Astrocyte (in vitro differentiated cells and primary cell): ENCODE measurements around the gene SMIM33. TPM values are rescaled to one million over a fixed set of nuclear protein-coding genes. Genes with fewer than 3 reads are reported as not detected.
"Not testable (repeated sequence)": the region's sequence is repeated elsewhere in the genome, so short reads cannot be mapped to it uniquely, and the experiment has no call there.

ENCODE experiments used
- DNase-seq: peaks from one replicate; pipeline ENCODE4 v3.0.0-alpha.2; 2010; ENCODE audit warnings: low read depth
- FAIRE-seq: peaks from 2 replicates; lab custom pipeline; 2011; peaks lifted over from hg19 to GRCh38; lab: Jason Lieb, UNC
- H2AFZ ChIP-seq: 2 replicates; pipeline ENCODE4 v1.6.0; 2012; ENCODE audit warnings: low read depth, low read length, inconsistent platforms
- H3K27ac ChIP-seq: 2 replicates; pipeline ENCODE4 v1.5.1; 2011; ENCODE audit warnings: low read depth, low read length, inconsistent platforms
- H3K27me3 ChIP-seq: 2 replicates; pipeline ENCODE4 v1.6.0; 2011; ENCODE audit warnings: low read length, inconsistent platforms; ENCODE audit not compliant: insufficient read depth
- H3K36me3 ChIP-seq: 2 replicates; pipeline ENCODE4 v1.5.1; 2011; ENCODE audit warnings: low read length, inconsistent platforms; ENCODE audit not compliant: insufficient read depth
- H3K4me1 ChIP-seq: 2 replicates; pipeline ENCODE4 v1.5.1; 2011; ENCODE audit warnings: low read length, inconsistent platforms; ENCODE audit not compliant: insufficient read depth
- H3K4me2 ChIP-seq: 2 replicates; pipeline ENCODE4 v1.6.0; 2012; ENCODE audit warnings: low read length, inconsistent platforms
- H3K4me3 ChIP-seq: 2 replicates; pipeline ENCODE4 v1.5.1; 2011; ENCODE audit warnings: low read depth, mild to moderate bottlenecking, low read length, inconsistent platforms; ENCODE audit not compliant: insufficient read depth
- H3K79me2 ChIP-seq: 2 replicates; pipeline ENCODE4 v1.6.0; 2012; ENCODE audit warnings: mild to moderate bottlenecking, low read length, inconsistent platforms; ENCODE audit not compliant: insufficient read depth
- H3K9ac ChIP-seq: 2 replicates; pipeline ENCODE4 v1.6.0; 2012; ENCODE audit warnings: mild to moderate bottlenecking, low read length, inconsistent platforms
- H3K9me3 ChIP-seq: 2 replicates; pipeline ENCODE4 v1.5.1; 2012; ENCODE audit warnings: low read depth, mild to moderate bottlenecking, low read length, inconsistent platforms; ENCODE audit not compliant: insufficient read depth
- H4K20me1 ChIP-seq: 2 replicates; pipeline ENCODE4 v1.6.0; 2012; ENCODE audit warnings: low read length, inconsistent platforms; ENCODE audit not compliant: insufficient read depth
- H3K27ac Mint-ChIP-seq: one replicate; pipeline ENCODE4 v1.8.0; 2021; ENCODE audit warnings: mild to moderate bottlenecking, mixed read lengths; ENCODE audit not compliant: unreplicated experiment
- H3K27me3 Mint-ChIP-seq: one replicate; pipeline ENCODE4 v1.8.0; 2021; ENCODE audit warnings: low read depth, mixed read lengths; ENCODE audit not compliant: unreplicated experiment
- H3K36me3 Mint-ChIP-seq: one replicate; pipeline ENCODE4 v1.8.0; 2021; ENCODE audit warnings: low read depth, mixed read lengths; ENCODE audit not compliant: unreplicated experiment
- H3K4me1 Mint-ChIP-seq: one replicate; pipeline ENCODE4 v1.8.0; 2021; ENCODE audit warnings: low read depth, mixed read lengths; ENCODE audit not compliant: unreplicated experiment
- H3K4me3 Mint-ChIP-seq: one replicate; pipeline ENCODE4 v1.8.0; 2021; ENCODE audit warnings: mild to moderate bottlenecking, moderate library complexity, mixed read lengths; ENCODE audit not compliant: unreplicated experiment
- H3K9me3 Mint-ChIP-seq: one replicate; pipeline ENCODE4 v1.8.0; 2021; ENCODE audit warnings: mild to moderate bottlenecking, mixed read lengths; ENCODE audit not compliant: unreplicated experiment
- EZH2 ChIP-seq: IDR thresholded peaks from 2 replicates; pipeline ENCODE4 v1.6.1; 2012; ENCODE audit warnings: mild to moderate bottlenecking, low read length, inconsistent platforms; ENCODE audit not compliant: insufficient read depth
- total RNA-seq: library from RNA; stranded (reverse); gene quantifications from 2 replicates; pipeline ENCODE4 v1.2.1, GENCODE V29; 2021
- TF ChIP-seq, protein P1 (sequence below): IDR thresholded peaks from 2 replicates; pipeline ENCODE4 v1.5.1; 2011; ENCODE audit warnings: low read depth, mild to moderate bottlenecking, inconsistent platforms, low read length, moderate library complexity; ENCODE audit not compliant: insufficient read depth

The SMIM33 gene
- total RNA-seq, 1 donor from 2014 or later = not detected

DNA sequence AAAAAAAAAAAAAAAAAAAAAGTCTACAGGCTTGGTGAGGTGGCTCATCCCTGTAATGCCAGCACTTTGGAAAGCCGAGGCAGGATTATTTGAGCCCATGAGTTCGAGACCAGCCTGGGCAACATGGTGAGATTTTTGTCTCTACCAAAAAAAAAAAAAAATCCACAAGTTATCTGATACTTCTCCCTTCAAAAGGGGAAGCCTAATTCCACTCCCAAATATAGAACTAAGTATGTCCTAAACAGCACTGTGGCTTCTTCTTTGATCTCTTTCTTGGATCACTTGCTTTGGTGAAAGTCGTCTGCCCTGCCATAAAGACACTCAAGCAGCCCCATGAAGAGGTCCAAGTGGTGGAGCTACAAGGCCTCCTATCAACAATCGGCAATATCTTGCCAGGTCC lies 30.6 kb downstream of the SMIM33 start:
- Histone ChIP-seq H3K27ac (no peak overlapping the region), H3K9me3 (no peaks in the 10 kb centered on the region), H3K36me3 (no peaks in the 10 kb centered on the region), H3K27me3 (no peaks in the 10 kb centered on the region), H3K9ac (no peak overlapping the region), H3K4me1 (peaks cover under 1% of the 10 kb centered on the region), H3K4me2 (no peak overlapping the region), H3K4me3 (no peak overlapping the region), H2AFZ (no peak overlapping the region), H3K79me2 (no peaks in the 10 kb centered on the region), H4K20me1 (no peaks in the 10 kb centered on the region)
- DNase-seq = no peak
- H3K36me3 Mint-ChIP-seq = peaks cover 3% of the 10 kb centered on the region
- no peak overlapping the region for H3K27ac Mint-ChIP-seq
- H3K4me3 Mint-ChIP-seq = no peak overlapping the region
- no peak for TF ChIP-seq EZH2
- TF ChIP-seq, protein P1, sequence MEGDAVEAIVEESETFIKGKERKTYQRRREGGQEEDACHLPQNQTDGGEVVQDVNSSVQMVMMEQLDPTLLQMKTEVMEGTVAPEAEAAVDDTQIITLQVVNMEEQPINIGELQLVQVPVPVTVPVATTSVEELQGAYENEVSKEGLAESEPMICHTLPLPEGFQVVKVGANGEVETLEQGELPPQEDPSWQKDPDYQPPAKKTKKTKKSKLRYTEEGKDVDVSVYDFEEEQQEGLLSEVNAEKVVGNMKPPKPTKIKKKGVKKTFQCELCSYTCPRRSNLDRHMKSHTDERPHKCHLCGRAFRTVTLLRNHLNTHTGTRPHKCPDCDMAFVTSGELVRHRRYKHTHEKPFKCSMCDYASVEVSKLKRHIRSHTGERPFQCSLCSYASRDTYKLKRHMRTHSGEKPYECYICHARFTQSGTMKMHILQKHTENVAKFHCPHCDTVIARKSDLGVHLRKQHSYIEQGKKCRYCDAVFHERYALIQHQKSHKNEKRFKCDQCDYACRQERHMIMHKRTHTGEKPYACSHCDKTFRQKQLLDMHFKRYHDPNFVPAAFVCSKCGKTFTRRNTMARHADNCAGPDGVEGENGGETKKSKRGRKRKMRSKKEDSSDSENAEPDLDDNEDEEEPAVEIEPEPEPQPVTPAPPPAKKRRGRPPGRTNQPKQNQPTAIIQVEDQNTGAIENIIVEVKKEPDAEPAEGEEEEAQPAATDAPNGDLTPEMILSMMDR = no peak
- H3K9me3 Mint-ChIP-seq = peaks cover 3% of the 10 kb centered on the region
- no peak for FAIRE-seq
- H3K4me1 Mint-ChIP-seq = no peaks in the 10 kb centered on the region
- peaks cover 32% of the 10 kb centered on the region for H3K27me3 Mint-ChIP-seq

DNA sequence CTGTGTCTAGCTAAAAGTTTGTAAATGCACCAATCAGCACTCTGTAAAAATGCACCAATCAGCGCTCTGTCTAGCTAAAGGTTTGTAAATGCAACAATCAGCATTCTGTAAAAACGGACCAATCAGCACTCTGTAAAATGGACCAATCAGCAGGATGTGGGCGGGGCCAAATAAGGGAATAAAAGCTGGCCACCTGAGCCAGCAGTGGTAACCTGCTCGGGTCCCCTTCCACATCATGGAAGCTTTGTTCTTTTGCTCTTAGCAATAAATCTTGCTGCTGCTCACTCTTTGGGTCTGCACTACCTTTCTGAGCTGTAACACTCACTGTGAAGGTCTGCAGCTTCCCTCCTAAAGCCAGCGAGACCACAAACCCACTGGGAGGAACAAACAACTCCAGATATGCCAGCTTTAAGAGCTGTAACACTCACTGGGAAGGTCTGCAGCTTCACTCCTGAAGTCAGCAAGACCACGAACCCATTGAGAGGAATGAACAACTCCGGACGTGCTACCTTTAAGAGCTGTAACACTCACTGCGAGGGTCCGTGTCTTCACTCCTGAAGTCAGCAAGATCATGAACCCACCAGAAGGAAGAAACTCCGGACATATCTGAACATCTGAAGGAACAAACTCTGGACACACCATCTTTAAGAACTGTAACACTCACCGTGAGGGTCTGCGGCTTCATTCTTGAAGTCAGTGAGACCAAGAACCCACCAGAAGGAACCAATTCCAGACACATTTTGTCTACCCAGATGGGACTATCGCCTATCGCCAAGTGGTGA lies 32.4 kb downstream of the SMIM33 start:
- not testable (repeated sequence) for H3K27ac ChIP-seq, H3K27ac Mint-ChIP-seq, H3K9me3 ChIP-seq, H3K4me1 Mint-ChIP-seq, H3K4me1 ChIP-seq, H3K4me3 Mint-ChIP-seq, H3K4me2 ChIP-seq, H4K20me1 ChIP-seq, H3K27me3 ChIP-seq, DNase-seq, FAIRE-seq, H3K9me3 Mint-ChIP-seq, H3K9ac ChIP-seq, H2AFZ ChIP-seq, H3K36me3 ChIP-seq, H3K36me3 Mint-ChIP-seq, H3K79me2 ChIP-seq, H3K4me3 ChIP-seq
- peaks cover 39% of the 10 kb centered on the region for H3K27me3 Mint-ChIP-seq

DNA sequence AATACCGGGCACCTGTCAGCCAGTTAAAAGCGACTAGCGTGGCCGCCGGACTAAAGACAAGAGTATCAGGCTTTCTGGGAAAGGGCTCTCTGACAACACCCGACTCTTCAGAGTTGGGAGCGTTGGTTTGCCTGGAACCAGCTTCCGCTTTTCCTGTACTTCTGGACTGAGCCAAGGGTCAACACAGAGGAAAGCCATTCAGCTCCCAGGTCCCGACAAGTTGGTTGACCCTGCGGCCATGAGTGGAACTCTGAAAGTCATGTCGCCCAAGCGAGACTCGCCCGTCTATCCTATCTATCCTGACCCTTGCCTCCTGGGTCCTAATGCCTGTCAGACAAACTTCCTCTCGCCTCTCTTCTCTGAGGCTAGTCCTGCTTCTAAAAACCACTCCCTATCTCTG lies 33.1 kb downstream of the SMIM33 start:
- not testable (repeated sequence) for H3K4me3 ChIP-seq, H3K27ac Mint-ChIP-seq, H3K9ac ChIP-seq, H3K27ac ChIP-seq, H3K9me3 Mint-ChIP-seq, H3K36me3 ChIP-seq, H3K27me3 ChIP-seq, H3K79me2 ChIP-seq, H4K20me1 ChIP-seq, H2AFZ ChIP-seq, H3K36me3 Mint-ChIP-seq, DNase-seq, FAIRE-seq, H3K4me1 ChIP-seq, H3K9me3 ChIP-seq, H3K4me1 Mint-ChIP-seq, H3K4me2 ChIP-seq, H3K4me3 Mint-ChIP-seq
- peaks cover 44% of the 10 kb centered on the region for H3K27me3 Mint-ChIP-seq

DNA sequence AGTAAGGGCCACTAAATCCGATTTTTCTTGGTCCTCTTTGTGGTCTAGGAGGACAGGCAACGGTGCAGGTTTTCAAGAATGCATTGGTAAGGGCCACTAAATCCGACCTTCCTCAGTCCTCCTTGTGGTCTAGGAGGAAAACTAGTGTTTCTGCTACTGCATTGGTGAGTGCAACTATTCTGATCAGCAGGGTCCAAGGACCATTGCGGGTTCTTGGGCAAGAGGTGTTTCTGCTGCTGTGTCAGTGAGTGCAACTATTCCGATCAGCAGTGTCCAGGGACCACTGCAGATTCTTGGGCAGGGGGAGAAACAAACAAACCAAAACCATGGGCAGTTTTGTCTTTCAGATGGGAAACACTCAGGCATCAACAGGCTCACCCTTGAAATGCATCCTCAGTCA lies 33.9 kb downstream of the SMIM33 start:
- H3K4me1 ChIP-seq, FAIRE-seq, H3K9ac ChIP-seq, H3K4me3 Mint-ChIP-seq, H2AFZ ChIP-seq, H3K36me3 ChIP-seq, H3K4me2 ChIP-seq, H3K79me2 ChIP-seq, H3K4me3 ChIP-seq, H3K9me3 ChIP-seq, H3K27ac ChIP-seq, DNase-seq, H3K9me3 Mint-ChIP-seq, H3K27ac Mint-ChIP-seq, H3K36me3 Mint-ChIP-seq, H3K27me3 ChIP-seq, H4K20me1 ChIP-seq, H3K4me1 Mint-ChIP-seq: not testable (repeated sequence)
- H3K27me3 Mint-ChIP-seq = peaks cover 41% of the 10 kb centered on the region
